Psoas muscle (tissue), 8 donors: ENCODE measurements around the gene UBR3. TPM values are rescaled to one million over a fixed set of nuclear protein-coding genes. Genes with fewer than 3 reads are reported as not detected.

ENCODE experiments used
- ATAC-seq, 4 donors: fragments of 200-7000 bp; cut with Tn5 transposase; one replicate each; pipeline ENCODE4 v1.9.1; 2020; ENCODE audit warnings: moderate library complexity in 3 of 4, mild to moderate bottlenecking in 2 of 4
- DNase-seq, 2 donors: peaks; one replicate each; pipeline ENCODE4 v3.0.0-alpha.2; 2020
- H3K27ac ChIP-seq: fragments of 200-600 bp; one replicate; pipeline ENCODE4 v1.8.0; 2022
- H3K27me3 ChIP-seq, 3 donors: fragments of 200-600 bp in 1 of 3; one replicate each; pipeline versions ENCODE4 v1.6.1 to v1.8.0; 2013 to 2022; ENCODE audit warnings: low read length in 2 of 3, mild to moderate bottlenecking in 2 of 3, moderate library complexity in 1 of 3; ENCODE audit not compliant: insufficient read depth in 3 of 3
- H3K36me3 ChIP-seq, 2 donors: fragments of 200-600 bp in 1 of 2; one replicate each; pipeline versions ENCODE4 v1.6.1 to v1.8.0; 2013 to 2022; ENCODE audit warnings: low read depth in 1 of 2, mild to moderate bottlenecking in 1 of 2, moderate library complexity in 1 of 2; ENCODE audit not compliant: insufficient read depth in 1 of 2
- H3K4me1 ChIP-seq: fragments of 200-600 bp; one replicate; pipeline ENCODE4 v1.8.0; 2022
- H3K4me3 ChIP-seq: fragments of 200-600 bp; one replicate; pipeline ENCODE4 v1.8.0; 2022; ENCODE audit warnings: mild to moderate bottlenecking
- H3K9me3 ChIP-seq: fragments of 200-600 bp; one replicate; pipeline ENCODE4 v1.8.0; 2022
- WGBS, 3 donors: extraction: QIAGEN DNeasy Blood & Tissue Kit; methylation state at CpG; one replicate each; pipeline versions ENCODE4 v1.1.6 to v1.1.7; 2013; 5-methylcytosine and 5-hydroxymethylcytosine counted together
- intact Hi-C, 2 donors: fragments of 100-400 bp; cut with DNase I; formaldehyde crosslinking; loops; one replicate each; pipeline versions ENCODE4 v1.11.0 to v1.14.2; 2022
- polyA plus RNA-seq, 3 donors: library from polyadenylated mRNA; stranded (reverse); fragments of 200-250 nt; gene quantifications; one replicate each; pipeline ENCODE4 v1.2.3, GENCODE V29; 2013
- total RNA-seq, 4 donors: library from RNA; stranded (reverse); fragmentation: NEBNext Ultra II Directional in 2 of 4; extraction: Animal tissue kit (Norgen Biotek cat#: 25700) in 2 of 4; gene quantifications; one replicate each; pipeline versions ENCODE4 v1.2.1 to v1.2.4, GENCODE V29; 2021 to 2023
- TF ChIP-seq, protein P1 (sequence below): fragments of 200-600 bp; IDR thresholded peaks from one replicate; pipeline ENCODE4 v1.8.0; 2022; ENCODE audit warnings: antibody characterized with exemption
- donor health status: healthy with polysubstance abuse.
- donor health status: DM: no; HTN: no; CAD: no; lungs with moderate emphysema.
- donor health status: Bipolar disorder and iron deficiency.
- donor health status: healthy.
- donor health status: DM: yes; HTN: yes; CAD: no.
- donor health status: DM: no; HTN: no; CAD: no.
- donor health status: DM: no; HTN: no; CAD: no.
- donor health status: DM: yes; HTN: yes; CAD: no.

Gene UBR3
- total and polyA plus RNA-seq, 7 donors: 28.7 to 202 (median 160) TPM

DNA sequence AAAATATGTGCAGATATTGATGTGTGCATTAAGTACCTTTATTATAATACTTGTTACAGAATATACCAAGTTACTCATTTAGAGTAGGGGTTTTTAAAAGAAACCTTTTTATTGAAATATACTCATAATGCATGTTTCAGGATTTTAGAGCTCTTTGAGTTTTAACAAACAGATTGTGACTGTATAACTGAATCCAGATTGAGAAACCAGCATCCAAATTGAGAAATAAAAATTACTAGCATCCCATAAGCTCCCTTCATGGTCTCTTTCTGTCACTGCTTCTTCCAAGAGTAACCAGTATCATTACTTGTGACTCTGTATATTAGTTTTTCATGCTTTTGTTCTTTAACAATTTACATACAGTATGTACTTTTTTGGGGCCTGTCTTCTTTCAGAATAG, 156.9 kb downstream of the UBR3 start:
- TF ChIP-seq, protein P1, sequence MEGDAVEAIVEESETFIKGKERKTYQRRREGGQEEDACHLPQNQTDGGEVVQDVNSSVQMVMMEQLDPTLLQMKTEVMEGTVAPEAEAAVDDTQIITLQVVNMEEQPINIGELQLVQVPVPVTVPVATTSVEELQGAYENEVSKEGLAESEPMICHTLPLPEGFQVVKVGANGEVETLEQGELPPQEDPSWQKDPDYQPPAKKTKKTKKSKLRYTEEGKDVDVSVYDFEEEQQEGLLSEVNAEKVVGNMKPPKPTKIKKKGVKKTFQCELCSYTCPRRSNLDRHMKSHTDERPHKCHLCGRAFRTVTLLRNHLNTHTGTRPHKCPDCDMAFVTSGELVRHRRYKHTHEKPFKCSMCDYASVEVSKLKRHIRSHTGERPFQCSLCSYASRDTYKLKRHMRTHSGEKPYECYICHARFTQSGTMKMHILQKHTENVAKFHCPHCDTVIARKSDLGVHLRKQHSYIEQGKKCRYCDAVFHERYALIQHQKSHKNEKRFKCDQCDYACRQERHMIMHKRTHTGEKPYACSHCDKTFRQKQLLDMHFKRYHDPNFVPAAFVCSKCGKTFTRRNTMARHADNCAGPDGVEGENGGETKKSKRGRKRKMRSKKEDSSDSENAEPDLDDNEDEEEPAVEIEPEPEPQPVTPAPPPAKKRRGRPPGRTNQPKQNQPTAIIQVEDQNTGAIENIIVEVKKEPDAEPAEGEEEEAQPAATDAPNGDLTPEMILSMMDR: no peak
- H3K9me3 ChIP-seq: no peaks in the 10 kb centered on the region
- no peak overlapping the region for H3K4me3 ChIP-seq
- H3K36me3 ChIP-seq: peaks cover 0 to 30% of the 10 kb centered on the region in 2 donors
- H3K4me1 ChIP-seq: no peaks in the 10 kb centered on the region
- no peak overlapping the region for H3K27ac ChIP-seq
- no peak for ATAC-seq
- no peak for DNase-seq
- intact Hi-C loops: no loop called here
- no peaks in the 10 kb centered on the region for H3K27me3 ChIP-seq

DNA sequence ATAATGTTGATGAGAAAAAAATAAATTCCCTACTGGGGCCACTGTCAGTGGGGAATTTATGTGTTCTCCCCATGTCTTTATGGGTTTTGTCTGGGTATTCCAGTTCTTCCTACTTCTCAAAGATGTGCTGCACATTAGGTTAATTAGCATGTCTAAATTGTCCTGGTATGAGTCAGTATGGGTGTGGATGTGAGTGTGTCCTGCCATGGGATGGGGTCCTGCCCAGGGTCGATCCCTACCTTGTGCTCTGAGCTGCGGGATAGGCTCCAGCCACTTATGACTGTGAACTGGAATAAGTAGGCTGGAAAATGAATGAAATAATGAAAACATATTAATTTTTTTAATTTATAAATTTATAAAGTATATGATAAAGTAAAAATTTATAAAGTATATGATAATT, 167.5 kb downstream of the UBR3 start:
- no peaks in the 10 kb centered on the region for H3K27me3 ChIP-seq
- ATAC-seq (no peak), DNase-seq (no peak)
- peaks cover 7% of the 10 kb centered on the region for H3K4me1 ChIP-seq
- TF ChIP-seq, protein P1: no peak
- intact Hi-C loops: no loop called here
- WGBS, 3 donors: 93 to 99% (median 96%) methylated on average over 2 of the region's 2 CpGs
- peaks cover 4% of the 10 kb centered on the region for H3K9me3 ChIP-seq
- H3K4me3 ChIP-seq: no peak overlapping the region
- no peak overlapping the region for H3K27ac ChIP-seq
- peaks cover 0 to 42% of the 10 kb centered on the region in 2 donors for H3K36me3 ChIP-seq

DNA sequence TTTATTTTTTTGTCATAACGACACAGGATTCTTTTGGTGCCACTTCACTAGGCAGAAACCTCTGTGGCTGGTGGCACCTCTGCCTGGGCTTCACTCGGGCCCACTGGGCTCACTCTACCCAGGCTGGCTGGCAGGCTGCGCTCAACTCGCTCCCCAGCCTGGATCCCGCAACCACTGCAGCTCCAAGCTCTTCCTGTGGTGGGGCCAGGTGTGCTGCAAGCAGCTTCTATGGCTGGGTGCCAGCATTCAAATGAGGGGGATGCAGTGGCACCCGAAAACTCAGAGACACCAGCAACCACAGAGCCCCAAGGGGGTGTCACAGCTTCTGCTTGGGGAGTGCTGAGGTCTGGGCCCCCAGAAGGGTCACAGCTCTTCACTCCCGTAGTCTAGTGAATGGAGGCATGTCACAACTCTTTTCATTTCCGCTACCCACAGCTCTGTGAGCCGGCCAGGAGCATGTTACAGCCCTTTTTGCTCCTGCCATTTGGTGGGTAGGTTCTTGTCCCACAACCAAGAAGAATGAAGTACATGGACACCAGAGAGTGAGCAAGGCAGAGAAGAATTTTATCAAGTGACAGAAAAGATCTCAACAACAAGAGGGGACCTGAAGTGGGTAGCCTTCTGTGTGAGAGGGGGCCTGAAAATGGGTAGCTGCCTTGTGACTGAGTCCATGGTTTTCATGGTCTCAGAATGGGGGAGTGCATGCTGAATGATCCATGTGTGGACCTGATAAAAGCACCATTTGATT, 170.1 kb downstream of the UBR3 start:
- intact Hi-C loops: no loop called here
- TF ChIP-seq, protein P1: no peak
- peaks cover 4% of the 10 kb centered on the region for H3K9me3 ChIP-seq
- no peak for DNase-seq
- H3K27me3 ChIP-seq: no peaks in the 10 kb centered on the region
- H3K4me3 ChIP-seq: no peak overlapping the region
- no peak overlapping the region for H3K27ac ChIP-seq
- ATAC-seq: peak in 1 of 4 donors; percentile 11
- peaks cover 7% of the 10 kb centered on the region for H3K4me1 ChIP-seq
- H3K36me3 ChIP-seq: peaks cover 0 to 51% of the 10 kb centered on the region in 2 donors
- WGBS, 3 donors: 91 to 100% (median 91%) methylated on average over 9 of the region's 9 CpGs

DNA sequence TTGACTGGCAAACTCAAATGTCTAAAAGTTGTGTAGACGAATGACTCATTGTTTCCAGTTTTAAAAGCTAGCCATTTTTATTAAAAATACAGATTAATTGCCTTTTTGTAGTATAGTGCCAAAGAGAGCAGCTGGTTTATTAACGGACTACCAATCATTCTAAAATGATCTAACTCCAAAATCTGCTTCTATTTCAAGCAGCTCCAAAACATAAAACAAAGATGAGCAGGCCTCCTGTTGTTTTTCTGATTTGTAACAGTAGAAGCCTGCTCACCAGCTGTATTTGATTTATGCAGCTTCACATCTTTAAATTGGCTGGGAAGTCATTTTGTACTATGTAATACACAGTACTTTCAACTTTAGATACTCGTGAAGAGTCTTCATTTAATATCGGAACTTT, 171.8 kb downstream of the UBR3 start:
- no peaks in the 10 kb centered on the region for H3K27me3 ChIP-seq
- peaks cover 7% of the 10 kb centered on the region for H3K4me1 ChIP-seq
- TF ChIP-seq, protein P1: no peak
- 32 to 52% (median 44%) methylated on average over 4 of the region's 4 CpGs for WGBS, 3 donors
- H3K36me3 ChIP-seq: peaks cover 0 to 60% of the 10 kb centered on the region in 2 donors
- intact Hi-C loops: no loop called here
- peaks cover 4% of the 10 kb centered on the region for H3K9me3 ChIP-seq
- no peak overlapping the region for H3K27ac ChIP-seq
- no peak for DNase-seq
- peak in 1 of 4 donors; percentile 30 for ATAC-seq
- no peak overlapping the region for H3K4me3 ChIP-seq

DNA sequence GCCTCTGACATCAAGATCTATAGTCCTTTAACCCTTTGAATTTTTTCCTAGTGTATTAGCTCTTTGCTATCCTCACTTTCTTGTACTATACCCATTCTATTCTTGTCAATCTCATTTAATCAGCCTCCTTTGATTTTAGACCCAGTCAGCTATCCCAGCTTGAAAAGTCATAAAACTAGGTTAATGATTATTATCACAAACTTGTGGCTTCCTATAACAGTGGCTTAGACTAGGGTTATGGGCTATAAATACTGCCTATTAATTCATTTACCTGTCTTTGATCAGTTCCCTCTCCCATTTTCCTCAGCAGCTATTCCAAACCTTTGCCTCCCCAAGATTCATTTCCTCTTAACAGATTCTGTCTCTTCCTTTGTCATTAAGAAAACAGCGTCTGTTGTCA, 174.8 kb downstream of the UBR3 start:
- DNase-seq: no peak
- intact Hi-C loops: no loop called here

More for the DNA sequence above, 174.8 kb downstream of the UBR3 start:
- Histone ChIP-seq H3K4me3 (no peak overlapping the region), H3K9me3 (peaks cover 4% of the 10 kb centered on the region), H3K27ac (no peak overlapping the region), H3K36me3 (peaks cover 5 to 64% of the 10 kb centered on the region in 2 donors), H3K4me1 (peaks cover 7% of the 10 kb centered on the region), H3K27me3 (no peaks in the 10 kb centered on the region)
- 79 to 92% (median 90%) methylated on average over 1 of the region's 1 CpG for WGBS, 3 donors
- TF ChIP-seq, protein P1: no peak
- no peak for ATAC-seq
